HL-60/S4 treated with retinoic acid at 250 ng/mL for 4 days and 3 days (cell line): Measurements from ENCODE around the gene DDX28.

Experiments
- in situ Hi-C: fragments of 300-500 bp; cut with MboI; formaldehyde crosslinking; loops from 2 replicates; pipeline ENCODE4 v1.7.0; 2022; ENCODE audit warnings: low sequenced_read_pairs

DDX28 gene

GRCh38 chr16:68022728-68023537 is at the start of gene DDX28, which contains the start of gene DUS2:
TSS of gene DDX28 (minus strand) at chr16:68023232. CDS start at chr16:68023202, 30 bp downstream.
TSS of gene DUS2 (plus strand) at chr16:68023284. CDS start at chr16:68038024, 14,740 bp downstream.
- in situ Hi-C loops, result no loop called here

- in situ Hi-C loops, result no loop called here
Measured at GRCh38 chr16:68072038-68072695, 49.1 kb upstream of the DDX28 start.

GRCh38 chr16:68071518-68071901 is 48.5 kb upstream of the DDX28 start:
- in situ Hi-C loops, result no loop called here

GRCh38 chr16:68070806-68071517 is 47.9 kb upstream of the DDX28 start:
- in situ Hi-C loops, result no loop called here

- in situ Hi-C loops, result no loop called here
Measured at GRCh38 chr16:68070249-68070730, 47.3 kb upstream of the DDX28 start.

GRCh38 chr16:68069511-68070248 is 46.6 kb upstream of the DDX28 start:
- in situ Hi-C loops, result no loop called here

GRCh38 chr16:68068926-68069325 is 45.9 kb upstream of the DDX28 start:
- in situ Hi-C loops, result no loop called here

- in situ Hi-C loops, result no loop called here
Measured at GRCh38 chr16:68066763-68067162, 43.7 kb upstream of the DDX28 start.

GRCh38 chr16:68065716-68066305 is 42.8 kb upstream of the DDX28 start:
- in situ Hi-C loops, result no loop called here

- in situ Hi-C loops, result no loop called here
Measured at GRCh38 chr16:68064791-68065365, 41.8 kb upstream of the DDX28 start.

GRCh38 chr16:68062910-68063393 is 39.9 kb upstream of the DDX28 start:
- in situ Hi-C loops, result no loop called here

- in situ Hi-C loops, result no loop called here
Measured at GRCh38 chr16:68061396-68061795, 38.4 kb upstream of the DDX28 start.

- in situ Hi-C loops, result no loop called here
Measured at GRCh38 chr16:68059804-68060203, 36.8 kb upstream of the DDX28 start.

- in situ Hi-C loops, result no loop called here
Measured at GRCh38 chr16:68055395-68055794, 32.4 kb upstream of the DDX28 start.

- in situ Hi-C loops, result no loop called here
Measured at GRCh38 chr16:68049449-68049848, 26.4 kb upstream of the DDX28 start.

- in situ Hi-C loops, result no loop called here
Measured at GRCh38 chr16:68047987-68048386, 25.0 kb upstream of the DDX28 start.

GRCh38 chr16:68046106-68046505 is 23.1 kb upstream of the DDX28 start:
- in situ Hi-C loops, result no loop called here

GRCh38 chr16:68041783-68042182 is 18.8 kb upstream of the DDX28 start:
- in situ Hi-C loops, result no loop called here

GRCh38 chr16:68040506-68041288 is 17.7 kb upstream of the DDX28 start:
- in situ Hi-C loops, result no loop called here
